Stimulated activated CD4-positive, alpha-beta T cell treated with anti-CD3 and anti-CD28 coated beads, Interleukin-4, amount 100 ng/mL, for 1 hour (primary cell): ENCODE results near the gene ZNF407.
"Not testable (repeated sequence)": the region's sequence is repeated elsewhere in the genome, so short reads cannot be mapped to it uniquely, and the experiment has no call there.

Experiments used
- DNase-seq: peaks from one replicate; pipeline ENCODE4 v3.0.0-alpha.2; 2020

ZNF407 gene

DNA sequence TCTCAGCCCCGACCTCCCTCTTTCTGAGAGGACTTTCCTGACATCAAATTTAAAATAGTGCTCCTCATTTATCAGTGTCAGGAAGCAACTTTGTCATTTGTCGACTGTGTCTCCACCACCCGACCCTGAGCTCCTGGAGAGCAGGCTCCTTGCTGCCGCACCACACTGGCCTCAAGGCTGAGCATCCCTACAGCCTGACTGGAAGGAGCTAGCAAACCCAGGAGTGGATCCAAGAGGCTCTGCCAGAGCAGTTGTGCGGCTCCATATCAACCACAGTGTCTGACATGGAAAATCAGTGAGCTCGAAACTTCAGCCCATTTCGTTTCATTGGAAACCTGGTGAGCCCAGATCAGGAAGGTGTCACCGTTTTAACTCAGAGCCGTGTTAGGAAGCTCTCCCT lies 486.1 kb downstream of the ZNF407 start:
- DNase-seq, result no peak

DNA sequence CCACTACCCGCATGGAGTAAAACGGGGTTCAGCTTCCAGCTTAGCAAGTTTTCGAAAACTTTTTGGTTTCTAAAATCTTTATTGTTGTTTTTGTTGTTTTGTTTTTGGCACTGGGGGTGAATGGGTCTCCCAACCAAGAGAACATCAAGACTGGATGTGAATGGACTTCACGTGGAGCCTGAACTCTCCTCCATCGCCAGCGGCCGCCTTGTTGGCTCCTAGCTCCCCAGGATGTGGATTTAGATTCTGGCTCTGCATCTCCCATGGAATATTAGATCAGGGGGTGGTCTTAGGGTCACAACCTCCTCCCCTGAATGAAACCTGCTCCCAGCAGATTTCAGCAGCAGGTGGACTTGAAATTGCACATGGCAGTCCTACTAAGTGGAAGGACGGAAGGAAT lies 488.0 kb downstream of the ZNF407 start:
- DNase-seq, result not testable (repeated sequence)

DNA sequence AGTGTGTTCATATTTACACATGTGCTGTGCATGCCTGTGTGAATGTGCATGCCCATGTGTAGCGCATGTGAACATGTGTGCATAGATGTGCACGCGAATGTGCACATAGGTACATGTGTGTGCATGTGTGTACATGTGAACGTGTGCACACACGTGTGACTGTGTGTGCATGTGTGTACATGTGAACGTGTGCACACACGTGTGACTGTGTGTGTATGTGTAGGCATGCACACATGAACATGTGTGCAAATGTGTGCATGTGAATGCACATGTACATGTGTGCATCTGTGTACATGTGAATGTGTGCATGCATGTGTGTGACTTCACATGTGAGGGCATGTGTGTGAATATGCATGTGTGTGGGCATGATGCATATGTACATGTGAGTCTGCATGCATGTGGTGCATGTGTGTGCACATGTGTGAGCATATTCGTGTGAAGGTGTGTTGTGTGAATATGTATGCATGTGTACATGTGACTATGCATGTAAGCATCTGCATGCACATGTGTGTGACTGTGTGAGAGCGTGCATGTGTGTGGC lies 488.9 kb downstream of the ZNF407 start:
- DNase-seq, result no peak

DNA sequence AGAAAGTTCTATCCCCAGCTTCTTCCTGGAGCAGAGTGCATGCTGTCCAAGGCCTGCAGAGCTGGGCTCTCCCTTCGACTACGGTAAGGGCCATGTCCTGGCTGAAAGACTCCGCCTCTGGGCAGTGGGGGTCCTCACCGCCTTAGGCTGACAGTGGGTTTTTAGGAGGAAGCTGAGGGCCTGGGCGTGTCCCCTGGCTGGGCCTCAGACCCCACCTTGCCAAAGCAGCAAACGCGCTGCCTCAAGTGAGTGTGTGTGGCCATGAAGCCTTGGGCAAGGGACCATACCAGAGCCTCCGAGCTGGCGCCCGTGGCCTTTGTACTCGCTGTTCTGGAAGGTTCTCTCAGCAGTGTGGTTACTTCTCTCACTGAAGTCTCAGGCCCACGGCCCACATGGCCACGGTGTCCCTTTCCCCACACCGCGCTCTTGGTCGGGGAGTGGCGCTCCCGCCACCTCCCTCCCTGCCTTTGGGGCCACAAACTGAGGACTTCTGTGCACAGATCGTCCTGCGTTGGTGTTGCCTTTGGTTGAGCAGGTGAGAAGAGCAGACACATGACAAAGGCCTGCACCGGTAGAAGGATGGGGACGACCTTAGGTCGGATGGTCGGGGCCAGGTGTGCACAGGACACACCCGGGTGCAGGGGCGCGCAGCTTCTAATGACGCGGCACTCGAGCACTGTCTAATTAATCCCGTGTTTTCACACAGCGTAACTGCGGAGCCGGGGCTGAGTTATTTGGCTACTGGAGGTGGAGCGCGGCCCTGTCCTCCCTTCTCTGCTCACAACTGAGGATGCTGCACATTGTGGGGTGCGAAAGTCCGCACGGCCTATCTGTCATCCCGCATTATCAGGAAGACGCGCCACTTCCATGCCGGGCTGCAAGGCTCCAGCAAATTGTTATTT lies 489.7 kb downstream of the ZNF407 start:
- DNase-seq, result no peak

DNA sequence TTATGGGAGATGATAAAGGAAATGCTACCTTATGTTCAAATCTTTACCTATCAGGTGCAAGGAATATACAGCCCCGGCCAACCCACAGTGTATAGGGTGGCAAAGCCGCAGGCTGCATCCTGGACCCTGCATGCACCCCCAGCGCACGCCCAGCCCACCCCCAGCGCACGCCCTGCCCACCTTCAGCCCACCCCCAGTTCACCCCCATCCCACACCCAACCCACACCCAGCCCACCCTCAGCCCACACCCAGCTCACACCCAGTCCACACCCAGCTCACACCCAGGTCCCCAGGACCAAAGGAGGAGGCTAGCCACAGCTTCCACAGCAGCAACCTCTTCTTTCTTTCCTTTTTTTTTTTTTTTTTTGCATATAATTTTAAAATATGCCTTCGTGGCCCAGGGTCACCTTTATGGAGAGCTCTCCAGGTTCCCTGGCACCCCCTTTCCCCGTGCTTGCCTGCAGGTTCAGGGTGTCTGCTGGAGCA lies 490.4 kb downstream of the ZNF407 start:
- DNase-seq, result no peak

DNA sequence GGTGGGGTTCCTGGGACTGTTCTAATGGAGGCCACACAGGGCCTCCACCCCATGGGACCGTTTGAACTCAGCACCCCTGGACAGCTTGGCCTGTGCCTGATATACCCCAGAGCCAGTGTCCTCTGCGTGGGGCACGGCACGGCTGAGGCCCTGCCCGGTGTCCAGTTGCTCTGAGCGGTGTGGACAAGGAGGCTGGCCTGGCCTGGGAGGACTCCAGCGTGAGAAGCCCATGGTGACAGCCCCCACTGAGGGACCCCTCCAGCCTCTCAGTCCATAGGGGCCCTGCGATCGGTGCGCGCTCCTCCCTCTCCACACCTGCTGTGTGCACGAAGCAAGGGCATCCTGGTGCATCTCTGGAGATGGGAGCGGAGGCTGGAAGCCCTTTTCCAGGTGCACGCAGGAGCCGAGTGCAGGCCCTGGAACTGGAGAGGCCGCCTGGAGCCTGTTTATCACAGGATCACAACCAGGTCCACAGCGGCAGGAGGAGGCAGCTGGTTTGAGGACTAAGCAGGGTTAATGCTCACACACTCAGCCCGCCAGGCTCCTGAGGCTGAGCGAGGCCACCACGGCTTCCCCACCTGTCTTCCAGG lies 491.0 kb downstream of the ZNF407 start:
- no peak for DNase-seq

DNA sequence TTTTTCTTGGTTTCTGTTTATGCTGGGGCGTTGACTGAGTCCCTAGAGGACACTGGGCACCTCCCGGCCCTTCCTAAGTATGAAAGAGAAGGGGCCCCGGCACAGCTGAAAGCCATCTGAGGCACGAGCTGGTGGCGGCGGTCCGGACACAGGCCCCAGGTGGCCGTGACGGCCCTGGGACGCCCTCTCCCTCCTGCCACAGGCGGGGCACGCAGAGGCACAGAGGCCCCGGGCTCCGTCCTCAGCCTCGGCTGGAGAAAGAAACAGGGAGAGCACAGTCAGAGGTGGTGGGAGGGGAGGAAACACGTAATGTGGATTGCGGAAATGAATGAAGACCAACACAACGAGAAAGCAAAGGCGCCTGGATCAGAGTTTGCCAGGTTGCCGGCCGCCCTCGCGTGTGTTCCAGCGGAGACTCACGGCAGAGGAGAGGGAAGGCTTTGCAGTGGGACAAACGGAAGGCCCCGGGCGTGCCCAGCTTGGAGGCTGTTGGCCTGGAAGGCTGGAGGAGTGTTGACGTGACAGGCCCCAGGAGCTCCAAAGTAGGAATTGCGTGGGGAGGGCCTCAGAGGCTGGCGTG lies 492.2 kb downstream of the ZNF407 start:
- no peak for DNase-seq

DNA sequence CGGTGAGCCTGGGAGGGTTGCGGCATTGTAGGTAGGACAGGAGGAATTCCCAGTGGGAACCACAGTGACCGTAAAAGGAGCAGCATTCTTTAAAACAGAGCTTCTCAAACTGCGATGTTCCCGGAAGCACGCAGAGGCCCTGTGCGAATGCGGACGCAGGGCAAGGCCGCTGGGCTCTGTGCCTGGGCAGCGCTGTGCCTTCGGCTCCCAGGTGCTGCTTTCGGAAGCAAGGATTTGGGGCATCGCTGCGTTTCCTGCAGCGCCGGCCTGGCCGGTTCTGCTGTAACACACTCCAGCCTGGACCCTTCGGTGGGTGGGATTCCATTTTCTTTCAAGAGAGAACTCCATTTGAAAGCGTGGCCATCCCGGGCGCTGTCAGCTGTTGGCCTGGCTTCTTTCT lies 492.7 kb downstream of the ZNF407 start:
- DNase-seq, result no peak

DNA sequence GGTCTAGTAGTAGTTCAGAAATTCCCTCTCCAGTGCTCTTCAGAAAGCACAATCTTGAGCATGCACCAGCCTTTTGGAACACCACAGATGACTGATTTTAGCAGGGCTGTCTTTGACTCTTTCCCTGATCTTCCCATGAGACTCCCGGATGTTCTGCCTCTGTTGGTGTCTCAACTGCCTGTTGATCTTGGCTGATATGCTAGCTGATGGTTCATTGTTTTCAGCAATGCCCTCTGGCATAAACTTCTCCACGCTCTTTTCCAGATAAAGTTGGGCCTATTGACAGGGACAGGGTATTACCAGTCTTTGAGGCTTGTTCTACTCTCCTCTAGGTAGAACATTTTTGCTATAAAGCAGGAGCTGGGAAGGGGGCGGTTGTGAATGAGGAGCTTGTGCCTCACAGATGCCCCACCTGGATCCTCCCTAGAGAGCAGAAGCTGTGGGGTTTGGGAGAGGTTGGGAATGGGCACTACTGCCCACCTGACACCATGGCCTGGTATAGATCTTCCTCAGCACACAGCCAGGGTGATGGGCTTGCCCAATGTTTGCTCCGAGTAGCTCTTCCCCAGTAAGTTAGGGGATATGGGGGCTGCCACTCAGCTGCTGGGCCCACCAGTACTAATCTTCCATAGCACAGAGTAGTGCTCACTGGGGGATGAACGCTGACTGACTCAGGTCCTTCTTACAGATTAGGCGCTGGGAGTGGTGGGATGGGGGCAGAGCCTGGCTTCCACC lies 500.0 kb downstream of the ZNF407 start:
- DNase-seq, result no peak

DNA sequence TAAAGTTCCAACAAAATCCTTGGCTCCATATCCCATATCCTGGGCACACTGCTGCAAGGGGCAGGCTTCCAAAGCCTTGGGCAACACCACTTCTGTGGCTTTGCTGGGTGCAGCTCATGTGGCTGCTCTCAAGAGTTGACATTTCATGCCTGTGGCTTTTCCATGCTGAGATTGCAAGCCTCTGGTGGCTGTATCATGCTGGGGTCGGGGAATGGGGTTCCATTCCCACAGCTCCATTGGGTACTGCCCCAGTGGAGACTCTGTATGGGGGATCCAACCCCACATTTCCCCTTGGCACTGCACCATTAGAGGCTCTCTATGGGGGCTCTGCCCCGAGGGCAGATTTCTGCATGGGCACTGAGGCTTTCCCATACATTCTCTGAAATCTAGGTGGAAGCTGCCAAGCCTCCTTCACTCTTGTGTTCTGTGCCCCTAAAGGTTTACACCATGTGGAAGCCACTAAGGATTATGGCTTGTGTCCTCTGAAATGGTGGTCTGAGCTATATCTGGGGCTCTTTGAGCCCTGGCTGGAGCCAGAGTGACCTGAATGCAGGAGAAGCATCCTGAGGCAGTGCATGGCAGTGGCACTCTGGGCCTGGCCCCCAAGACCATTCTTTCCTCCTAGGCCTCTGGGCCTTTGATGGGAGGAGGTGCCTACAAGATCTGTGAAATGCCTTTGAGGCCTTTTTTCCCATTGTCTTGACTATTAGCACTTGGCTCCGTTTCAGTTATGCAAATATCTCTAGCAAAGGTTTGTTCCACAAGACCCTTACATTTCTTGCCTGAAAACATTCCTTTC lies 503.4 kb downstream of the ZNF407 start:
- no peak for DNase-seq

DNA sequence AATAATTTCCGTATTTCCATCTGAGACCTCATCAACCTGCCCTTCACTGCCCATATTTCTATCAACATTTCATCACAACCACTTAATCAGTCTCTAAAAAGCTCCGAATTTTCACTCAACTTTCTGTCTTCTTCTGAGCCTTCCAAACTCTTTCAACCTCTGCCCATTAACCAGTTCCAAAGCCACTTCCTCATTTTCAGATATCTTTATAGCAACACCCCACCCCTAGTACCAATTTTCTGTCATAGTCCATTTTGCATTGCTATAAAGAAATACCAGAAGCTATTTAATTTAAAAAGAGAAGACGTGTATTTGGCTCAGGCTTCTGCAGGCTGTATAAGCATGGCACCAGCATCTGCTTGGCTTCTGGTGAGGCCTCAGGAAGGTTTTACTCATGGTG lies 504.2 kb downstream of the ZNF407 start:
- DNase-seq, result no peak

DNA sequence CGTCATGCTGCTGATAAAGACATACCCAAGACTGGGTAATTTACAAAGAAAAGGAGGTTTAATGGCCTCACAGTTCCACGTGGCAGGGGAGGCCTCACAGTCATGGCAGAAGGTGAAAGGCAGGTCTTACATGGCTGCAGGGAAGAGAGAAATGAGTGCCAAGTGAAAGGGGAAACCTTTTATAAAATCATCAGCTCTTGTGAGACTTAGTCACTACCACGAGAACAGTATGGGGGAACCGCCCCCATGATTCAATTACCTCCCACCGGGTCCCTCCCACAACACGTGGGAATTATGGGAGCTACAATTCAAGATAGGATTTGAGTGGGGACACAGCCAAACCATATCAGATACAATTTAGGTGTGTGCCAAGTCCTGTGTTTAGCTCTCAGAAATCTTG lies 506.4 kb downstream of the ZNF407 start:
- not testable (repeated sequence) for DNase-seq

DNA sequence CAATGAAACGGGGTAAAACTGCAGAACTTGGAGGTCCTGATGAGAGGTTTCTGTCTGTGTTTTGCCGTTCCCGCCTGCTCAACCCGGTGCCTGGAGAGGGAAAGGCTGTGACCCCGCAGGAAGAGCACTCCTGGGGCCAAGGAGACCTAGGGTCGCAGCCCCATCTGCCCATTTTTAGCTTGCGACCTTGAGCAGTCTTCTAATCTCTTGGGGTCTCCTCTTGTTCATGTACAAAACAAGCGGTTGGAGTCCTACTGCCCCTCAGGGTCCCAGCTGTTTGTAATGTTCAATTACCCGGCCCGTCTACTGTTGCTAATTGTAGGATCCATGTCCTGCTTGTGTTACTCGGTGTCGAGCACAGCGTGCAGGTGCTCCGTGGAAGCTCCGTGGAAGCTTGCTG lies 506.8 kb downstream of the ZNF407 start:
- DNase-seq, result no peak

DNA sequence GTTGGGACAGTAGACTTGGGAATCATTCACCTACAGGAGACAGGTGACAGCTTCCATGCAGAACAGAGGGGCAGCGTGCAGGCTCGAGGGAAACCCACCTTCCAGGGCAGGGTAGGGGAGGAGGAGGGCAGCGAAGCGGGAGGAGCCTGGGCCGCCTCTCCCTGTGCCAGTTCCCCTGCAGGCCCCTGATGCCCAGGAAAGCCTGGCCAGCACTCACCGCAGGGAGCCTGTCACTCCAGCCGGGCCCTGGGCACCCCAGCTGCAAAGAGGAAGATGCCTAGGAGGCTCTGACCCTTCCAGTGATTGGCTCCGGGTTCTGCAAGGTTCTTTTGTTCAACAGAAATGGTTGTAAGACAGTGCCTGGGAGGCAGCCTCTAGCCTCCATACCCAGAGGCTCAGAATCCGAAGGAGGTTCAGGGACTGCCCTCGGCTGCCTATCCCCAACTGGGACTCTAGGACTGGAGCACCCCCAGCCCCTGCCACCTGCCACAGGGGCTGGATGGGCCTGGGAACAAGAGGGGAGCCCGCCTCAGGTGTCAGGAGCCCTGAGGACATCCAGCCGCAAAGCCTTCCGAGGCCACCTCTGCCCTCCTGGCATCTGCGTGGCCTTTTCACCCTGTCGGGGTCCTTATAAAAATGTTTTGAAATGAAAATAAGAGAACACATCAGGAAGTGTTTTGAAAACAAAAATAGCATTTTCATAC lies 508.0 kb downstream of the ZNF407 start:
- no peak for DNase-seq

DNA sequence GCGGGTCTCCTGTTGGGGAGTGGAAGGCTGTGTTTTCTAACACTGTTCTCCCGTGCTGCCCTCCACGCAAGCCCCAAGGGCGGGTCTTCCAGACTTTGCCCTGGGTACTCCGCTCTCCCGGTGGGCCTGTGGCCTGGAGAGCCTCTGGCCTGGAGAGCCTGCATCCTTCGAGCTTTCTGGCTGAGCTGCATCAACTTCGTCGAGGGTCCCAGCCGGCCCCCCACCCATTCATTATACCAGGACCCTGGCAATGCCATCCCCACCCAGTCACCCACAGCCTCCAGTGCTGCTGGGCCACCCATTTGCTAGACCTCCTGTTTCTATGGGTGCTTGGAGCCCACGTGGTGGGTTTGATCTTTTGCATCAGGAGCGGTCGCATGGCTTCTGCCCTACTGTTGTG lies 509.1 kb downstream of the ZNF407 start:
- no peak for DNase-seq

DNA sequence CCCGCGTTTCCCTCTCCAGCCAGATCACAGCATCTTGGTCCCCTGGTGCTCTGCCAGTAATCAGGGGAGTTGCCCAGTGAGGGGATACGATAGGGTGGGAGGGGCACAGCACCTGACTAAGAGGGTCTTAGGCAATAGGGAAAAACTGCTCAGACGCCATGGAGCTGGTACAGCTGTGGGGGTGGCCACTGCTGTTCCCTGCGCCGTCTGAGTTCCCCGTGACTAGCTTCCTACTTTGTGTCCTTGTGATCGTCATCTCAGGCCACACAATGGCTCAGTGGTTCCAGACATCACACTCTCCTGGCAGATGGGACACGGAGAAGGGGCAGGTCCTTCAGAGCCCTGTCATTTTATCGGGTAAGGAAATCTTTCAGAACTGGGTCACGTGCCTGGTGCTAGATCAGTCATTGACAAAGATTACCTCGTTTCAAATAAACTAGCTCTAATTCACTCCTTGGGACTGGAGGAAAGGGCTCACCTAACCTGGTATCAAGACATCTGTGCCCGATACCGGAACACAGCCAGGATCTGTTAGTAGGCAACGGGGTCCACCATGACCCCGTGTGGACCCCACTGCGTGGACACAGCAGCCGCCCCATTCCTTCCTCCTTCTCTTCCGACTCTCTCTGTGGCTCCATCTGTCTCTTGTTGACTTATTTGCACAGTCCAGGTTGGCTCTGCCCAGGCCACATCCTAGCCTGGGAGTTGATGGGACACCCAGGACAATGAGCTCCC lies 509.7 kb downstream of the ZNF407 start:
- no peak for DNase-seq

DNA sequence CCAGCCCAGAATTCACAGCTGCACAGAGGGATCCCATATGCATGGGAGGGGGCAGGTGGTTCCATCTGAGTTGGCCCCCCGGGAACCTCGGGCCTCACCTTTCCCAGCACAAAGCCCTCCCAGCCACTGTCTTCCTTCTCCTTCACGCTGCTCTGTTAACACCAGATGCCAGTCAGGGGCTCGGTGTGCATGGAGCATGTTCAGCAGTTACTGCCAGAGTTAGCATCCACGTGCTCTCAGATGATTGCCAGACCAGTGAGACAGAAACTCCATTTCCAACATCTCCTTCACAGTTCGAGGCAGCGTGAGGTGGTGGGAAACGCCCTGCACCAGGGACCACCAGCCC lies 510.2 kb downstream of the ZNF407 start:
- DNase-seq, result no peak

DNA sequence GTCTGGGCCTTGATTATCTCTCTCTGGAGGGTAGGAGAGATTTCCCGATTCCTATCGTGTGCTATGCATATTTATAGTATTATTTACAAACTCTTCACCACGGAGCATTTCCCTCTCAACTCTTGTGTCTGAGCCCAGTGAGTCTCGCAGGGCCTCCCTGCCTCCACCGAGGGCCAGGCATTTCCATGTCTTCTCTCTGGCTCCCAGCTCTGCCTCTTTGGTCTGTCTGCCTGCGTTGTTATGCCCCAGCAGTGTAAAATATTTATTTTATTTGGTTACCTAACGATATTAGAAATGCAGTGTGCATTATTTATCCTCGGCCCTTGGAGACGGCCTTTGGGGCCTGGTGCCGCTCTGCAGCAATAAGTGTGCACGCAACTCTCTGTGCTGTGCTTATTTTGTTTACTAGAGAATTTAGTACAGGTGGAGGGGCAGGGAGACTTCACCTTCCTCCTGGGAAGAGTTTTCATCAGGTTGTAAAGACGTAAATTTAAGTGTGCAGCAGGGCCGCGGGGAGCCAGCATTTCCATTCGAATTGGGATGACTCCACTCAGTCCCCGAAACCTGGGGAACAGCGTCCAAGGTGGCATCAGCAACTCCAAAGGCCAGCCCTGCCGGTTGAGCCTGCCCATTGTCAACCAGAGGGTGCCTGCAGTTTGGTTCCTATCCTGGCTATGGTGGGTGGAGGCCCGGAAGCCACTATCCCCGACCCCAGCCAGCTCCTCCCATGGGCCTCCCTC lies 511.1 kb downstream of the ZNF407 start:
- no peak for DNase-seq

DNA sequence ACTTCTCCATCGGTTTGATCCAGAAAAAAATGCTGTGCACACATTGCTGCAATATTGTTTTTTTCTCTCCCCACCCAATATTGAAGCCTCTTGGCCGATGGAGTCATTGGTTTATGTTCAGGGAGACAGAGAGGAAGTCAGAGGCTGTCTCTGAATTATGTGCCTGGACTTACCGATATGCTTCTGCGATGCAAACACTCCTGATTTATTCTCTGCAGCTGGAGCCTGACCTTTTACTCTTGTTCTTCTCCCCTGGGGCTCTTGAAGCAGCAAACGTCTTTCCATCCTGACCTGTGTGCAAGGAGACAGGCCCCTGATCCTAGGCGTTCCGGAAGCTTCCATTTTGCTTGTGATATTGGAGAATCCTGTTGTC lies 511.6 kb downstream of the ZNF407 start:
- no peak for DNase-seq

DNA sequence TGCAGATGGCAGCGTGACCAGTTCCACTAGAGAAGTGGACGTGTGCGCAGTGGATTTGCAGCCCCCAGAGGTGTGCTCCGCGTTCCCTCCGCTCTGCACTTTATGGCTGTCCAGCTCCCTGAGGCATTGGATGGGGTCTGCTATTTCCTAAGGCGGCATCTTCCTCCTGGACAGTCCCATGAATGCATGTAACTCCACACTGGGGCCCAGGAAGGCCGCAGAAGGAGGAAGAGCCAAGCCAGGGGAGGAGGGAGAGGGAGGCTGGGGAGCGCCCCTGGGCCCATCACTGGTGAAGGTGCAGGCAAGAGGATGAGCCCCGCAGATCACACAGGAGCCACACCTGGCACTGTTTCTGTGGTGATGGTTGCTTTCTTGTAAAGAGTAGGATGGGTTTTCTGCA lies 512.1 kb downstream of the ZNF407 start:
- DNase-seq, result no peak
